OCI-LY3 (cell line): ENCODE data around the gene ANP32E.

ENCODE experiments used
- H2AFZ ChIP-seq: fragments of 200-600, 300-600 bp; shearing (Covaris generic); 2 replicates; pipeline ENCODE4 v1.6.0; 2014; ENCODE audit warnings: antibody characterized with exemption, low read depth, low read length
- H3K27ac ChIP-seq: fragments of 200-600, 300-600 bp; sonication (generic); 2 replicates; pipeline ENCODE4 v1.5.1; 2014; ENCODE audit warnings: mild to moderate bottlenecking, low read length, moderate library complexity, mixed read lengths
- H3K27me3 ChIP-seq: fragments of 200-600, 300-600 bp; sonication (generic); 2 replicates; pipeline ENCODE4 v1.6.1; 2014; ENCODE audit warnings: low read depth, low read length, mixed read lengths
- H3K36me3 ChIP-seq: fragments of 200-600, 300-600 bp; sonication (generic); replicated peaks from 2 replicates; pipeline ENCODE3; 2014; ENCODE audit warnings: low read depth, low read length, mixed read lengths
- H3K4me1 ChIP-seq: fragments of 300-600, 200-600 bp; sonication (generic); 2 replicates; pipeline ENCODE4 v1.6.1; 2014; ENCODE audit warnings: low read length, mixed read lengths
- H3K4me2 ChIP-seq: fragments of 200-600, 300-600 bp; sonication (generic); 2 replicates; pipeline ENCODE4 v1.6.1; 2014; ENCODE audit warnings: low read length, mixed read lengths
- H3K4me3 ChIP-seq: fragments of 300-600, 200-600 bp; sonication (generic); 2 replicates; pipeline ENCODE4 v1.5.1; 2014; ENCODE audit warnings: antibody characterized with exemption, mild to moderate bottlenecking, low read length, moderate library complexity
- H3K79me2 ChIP-seq: fragments of 300-600, 200-600 bp; shearing (Covaris generic); 2 replicates; pipeline ENCODE4 v1.6.1; 2014; ENCODE audit warnings: mild to moderate bottlenecking, low read length, mixed read lengths
- H3K9ac ChIP-seq: fragments of 300-600, 200-600 bp; shearing (Covaris generic); 2 replicates; pipeline ENCODE4 v1.6.0; 2014; ENCODE audit warnings: mild to moderate bottlenecking, low read length, moderate library complexity
- H3K9me3 ChIP-seq: fragments of 200-600, 300-600 bp; shearing (Covaris generic); 2 replicates; pipeline ENCODE4 v1.6.1; 2014; ENCODE audit warnings: low read length, mixed read lengths; ENCODE audit not compliant: insufficient read depth
- H4K20me1 ChIP-seq: fragments of 200-600, 300-600 bp; sonication (generic); 2 replicates; pipeline ENCODE4 v1.6.1; 2016; ENCODE audit warnings: low read length, mixed read lengths; ENCODE audit not compliant: insufficient read depth
- EZH2phosphoT487 ChIP-seq: fragments of 200-600 bp; shearing (Covaris generic); IDR thresholded peaks from 2 replicates; pipeline ENCODE4 v1.6.1; 2018; ENCODE audit warnings: antibody characterized with exemption, mixed run types, low read depth
- TF ChIP-seq, protein P1 (sequence below): fragments of 200-600, 300-600 bp; sonication (generic); IDR thresholded peaks from 2 replicates; pipeline ENCODE4 v1.5.1; 2014; ENCODE audit warnings: antibody characterized with exemption, low read length, low read depth

ANP32E gene

DNA sequence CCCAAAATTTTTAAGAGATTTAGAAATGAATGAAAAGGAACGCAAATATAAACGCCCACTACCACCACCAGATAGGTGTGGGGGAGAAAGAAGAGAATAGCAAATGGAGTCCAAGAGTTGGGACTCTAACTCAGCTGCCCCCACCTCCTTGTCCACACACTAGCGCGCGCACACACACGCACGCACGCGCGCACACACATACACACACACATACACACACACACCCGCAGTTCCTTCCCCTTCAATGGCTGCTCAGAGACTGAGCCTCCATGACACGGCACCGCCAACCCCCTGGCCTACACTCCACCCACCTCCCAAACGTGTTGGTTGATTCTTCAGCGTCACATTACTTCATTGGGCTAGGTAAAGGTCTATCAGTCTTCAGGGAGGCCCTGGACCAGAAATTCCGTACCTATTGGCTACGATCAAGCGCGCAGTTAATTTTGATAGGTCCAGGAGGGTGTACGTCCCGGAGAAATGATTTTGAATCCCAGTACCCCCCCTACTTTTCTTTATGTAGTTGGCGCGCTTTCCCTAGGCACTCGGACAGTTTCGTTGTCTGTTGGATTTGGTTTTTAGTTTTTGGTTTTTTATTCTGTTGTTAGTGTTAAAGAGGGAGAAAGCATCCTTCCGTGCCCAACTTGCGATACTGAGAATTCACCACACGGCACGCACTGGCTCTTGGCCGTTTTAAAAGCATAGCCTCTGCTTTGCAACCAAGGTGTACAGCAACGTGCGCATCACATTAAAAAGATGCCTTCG is at the start of gene ANP32E:
Gene ANP32E, minus strand, starts transcription at position 261 of the 762 bp plus-strand sequence. CDS start 326 bp downstream, outside the sequence.
- Histone ChIP-seq H3K4me3 (peak within 1 kb of the TSS; percentile 90), H2AFZ (peak within 1 kb of the TSS; percentile 63; the same call in 1 of the 2 replicates), H4K20me1 (peaks cover 13% of the 10 kb centered on the region), H3K4me1 (peaks cover 21% of the 10 kb centered on the region), H3K9ac (peak within 1 kb of the TSS; percentile 99), H3K9me3 (no peaks in the 10 kb centered on the region), H3K4me2 (peak within 1 kb of the TSS; percentile 88), H3K79me2 (peaks cover 56% of the 10 kb centered on the region), H3K36me3 (peaks cover 7% of the 10 kb centered on the region), H3K27me3 (no peaks in the 10 kb centered on the region), H3K27ac (peak within 1 kb of the TSS; percentile 92)
- TF ChIP-seq, protein P1, sequence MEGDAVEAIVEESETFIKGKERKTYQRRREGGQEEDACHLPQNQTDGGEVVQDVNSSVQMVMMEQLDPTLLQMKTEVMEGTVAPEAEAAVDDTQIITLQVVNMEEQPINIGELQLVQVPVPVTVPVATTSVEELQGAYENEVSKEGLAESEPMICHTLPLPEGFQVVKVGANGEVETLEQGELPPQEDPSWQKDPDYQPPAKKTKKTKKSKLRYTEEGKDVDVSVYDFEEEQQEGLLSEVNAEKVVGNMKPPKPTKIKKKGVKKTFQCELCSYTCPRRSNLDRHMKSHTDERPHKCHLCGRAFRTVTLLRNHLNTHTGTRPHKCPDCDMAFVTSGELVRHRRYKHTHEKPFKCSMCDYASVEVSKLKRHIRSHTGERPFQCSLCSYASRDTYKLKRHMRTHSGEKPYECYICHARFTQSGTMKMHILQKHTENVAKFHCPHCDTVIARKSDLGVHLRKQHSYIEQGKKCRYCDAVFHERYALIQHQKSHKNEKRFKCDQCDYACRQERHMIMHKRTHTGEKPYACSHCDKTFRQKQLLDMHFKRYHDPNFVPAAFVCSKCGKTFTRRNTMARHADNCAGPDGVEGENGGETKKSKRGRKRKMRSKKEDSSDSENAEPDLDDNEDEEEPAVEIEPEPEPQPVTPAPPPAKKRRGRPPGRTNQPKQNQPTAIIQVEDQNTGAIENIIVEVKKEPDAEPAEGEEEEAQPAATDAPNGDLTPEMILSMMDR, result no peak
- no peak for TF ChIP-seq EZH2phosphoT487

DNA sequence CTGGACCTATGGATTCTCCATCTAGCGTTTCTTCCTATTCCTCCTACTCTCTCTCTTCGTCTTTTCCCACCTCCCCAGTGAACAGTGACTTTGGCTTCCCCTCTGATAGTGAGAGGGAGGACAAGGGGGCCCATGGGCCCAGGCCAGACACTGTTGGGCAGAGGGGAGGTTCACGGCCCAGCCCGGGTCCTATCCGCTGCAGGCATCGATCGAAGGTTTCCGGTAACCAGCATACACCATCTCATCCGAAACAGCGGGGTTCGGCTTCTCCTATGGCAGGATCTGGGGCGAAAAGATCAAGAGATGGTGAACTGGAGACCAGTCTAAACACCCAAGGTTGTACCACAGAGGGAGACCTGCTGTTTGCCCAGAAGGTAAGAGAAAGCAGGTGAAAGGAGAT is 47.3 kb upstream of the ANP32E start:
- Histone ChIP-seq H3K9ac (no peak overlapping the region), H3K9me3 (no peaks in the 10 kb centered on the region), H3K4me3 (no peak overlapping the region), H3K27ac (no peak overlapping the region), H4K20me1 (no peaks in the 10 kb centered on the region), H3K4me1 (peaks cover 28% of the 10 kb centered on the region), H3K79me2 (no peaks in the 10 kb centered on the region), H2AFZ (no peak overlapping the region), H3K27me3 (no peaks in the 10 kb centered on the region), H3K36me3 (no peaks in the 10 kb centered on the region), H3K4me2 (no peak overlapping the region)
- TF ChIP-seq, protein P1, result no peak
- TF ChIP-seq EZH2phosphoT487, result no peak

DNA sequence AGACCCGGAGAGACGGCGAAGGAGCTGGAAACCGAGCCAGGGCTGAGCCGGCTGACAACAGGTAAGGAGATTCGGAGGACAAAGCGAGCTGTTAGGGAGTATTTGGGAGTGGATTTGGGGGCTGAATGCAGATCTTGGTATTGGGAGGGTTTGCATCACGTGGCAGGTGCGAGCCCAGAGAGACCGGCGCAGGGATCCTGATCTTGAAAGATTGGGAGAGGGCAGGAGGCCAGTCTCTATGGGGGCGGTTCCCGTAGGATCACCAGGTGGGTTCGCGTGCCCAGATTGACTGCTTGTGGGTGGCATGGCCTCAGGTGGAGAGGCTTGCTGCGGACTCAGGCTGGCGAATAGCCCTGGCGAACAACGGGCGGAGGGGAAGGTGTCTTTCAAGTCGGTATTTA is 46.6 kb upstream of the ANP32E start:
- no peak overlapping the region for H3K4me2 ChIP-seq
- no peaks in the 10 kb centered on the region for H3K9me3 ChIP-seq
- H3K4me1 ChIP-seq, result peaks cover 32% of the 10 kb centered on the region
- no peaks in the 10 kb centered on the region for H3K36me3 ChIP-seq
- no peaks in the 10 kb centered on the region for H3K27me3 ChIP-seq
- H3K9ac ChIP-seq, result no peak overlapping the region
- TF ChIP-seq, protein P1, result no peak
- TF ChIP-seq EZH2phosphoT487, result no peak
- no peak overlapping the region for H3K4me3 ChIP-seq
- no peaks in the 10 kb centered on the region for H4K20me1 ChIP-seq
- H3K27ac ChIP-seq, result no peak overlapping the region
- no peak overlapping the region for H2AFZ ChIP-seq
- H3K79me2 ChIP-seq, result no peaks in the 10 kb centered on the region

DNA sequence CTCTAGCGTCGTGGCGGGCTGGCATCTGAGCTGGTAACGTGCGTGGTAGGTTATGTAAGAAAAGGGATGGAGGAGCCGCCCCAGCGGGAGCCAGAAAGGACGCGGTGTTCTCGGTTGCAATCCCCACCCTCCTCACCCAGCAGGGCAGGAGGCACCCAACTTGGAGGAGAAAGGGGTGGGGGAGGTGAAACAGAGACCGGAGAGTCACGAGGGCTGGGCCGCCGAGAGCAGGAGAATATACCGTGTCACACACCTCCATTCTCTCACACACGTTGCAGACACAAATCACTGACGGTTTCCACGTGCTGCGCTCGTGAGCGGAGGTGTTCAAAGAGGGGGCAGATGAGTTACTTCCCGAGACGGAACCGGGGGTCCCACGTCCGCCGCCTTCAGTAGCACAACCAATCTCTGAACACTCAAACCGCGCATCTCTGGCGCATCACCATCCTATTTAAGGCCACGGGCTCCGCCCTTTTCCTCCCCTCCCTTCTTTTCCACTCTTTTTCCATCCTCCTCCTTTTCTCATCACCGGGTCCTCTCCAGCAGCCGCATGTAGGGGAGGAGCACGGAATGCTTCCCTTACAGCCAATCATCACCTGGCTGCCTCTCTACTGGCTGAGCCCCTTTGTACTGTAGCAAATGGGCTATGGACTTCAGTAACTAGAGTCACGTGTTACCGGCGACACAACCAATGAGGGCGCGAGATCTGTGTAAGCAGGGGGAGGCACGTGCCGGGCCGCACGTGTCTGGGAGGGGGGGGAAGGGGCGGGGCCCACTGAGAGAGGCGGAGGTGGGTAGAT is 46.0 kb upstream of the ANP32E start, which contains the start of gene CIART:
Gene CIART, plus strand, starts transcription at position 797 of the 800 bp plus-strand sequence. CDS start 714 bp downstream, outside the sequence.
- Histone ChIP-seq H3K27me3 (no peaks in the 10 kb centered on the region), H3K27ac (no peak within 1 kb of the TSS), H3K4me3 (peak within 1 kb of the TSS; percentile 45), H3K36me3 (no peaks in the 10 kb centered on the region), H3K9ac (peak within 1 kb of the TSS; percentile 17; the same call in 1 of the 2 replicates), H3K9me3 (no peaks in the 10 kb centered on the region), H4K20me1 (no peaks in the 10 kb centered on the region), H3K4me1 (peaks cover 32% of the 10 kb centered on the region), H2AFZ (peak within 1 kb of the TSS; percentile 91), H3K4me2 (peak within 1 kb of the TSS; percentile 62), H3K79me2 (no peaks in the 10 kb centered on the region)
- TF ChIP-seq EZH2phosphoT487, result no peak
- TF ChIP-seq, protein P1, result no peak
